ENCODE results near the gene GJC2.

The GJC2 gene

DNA sequence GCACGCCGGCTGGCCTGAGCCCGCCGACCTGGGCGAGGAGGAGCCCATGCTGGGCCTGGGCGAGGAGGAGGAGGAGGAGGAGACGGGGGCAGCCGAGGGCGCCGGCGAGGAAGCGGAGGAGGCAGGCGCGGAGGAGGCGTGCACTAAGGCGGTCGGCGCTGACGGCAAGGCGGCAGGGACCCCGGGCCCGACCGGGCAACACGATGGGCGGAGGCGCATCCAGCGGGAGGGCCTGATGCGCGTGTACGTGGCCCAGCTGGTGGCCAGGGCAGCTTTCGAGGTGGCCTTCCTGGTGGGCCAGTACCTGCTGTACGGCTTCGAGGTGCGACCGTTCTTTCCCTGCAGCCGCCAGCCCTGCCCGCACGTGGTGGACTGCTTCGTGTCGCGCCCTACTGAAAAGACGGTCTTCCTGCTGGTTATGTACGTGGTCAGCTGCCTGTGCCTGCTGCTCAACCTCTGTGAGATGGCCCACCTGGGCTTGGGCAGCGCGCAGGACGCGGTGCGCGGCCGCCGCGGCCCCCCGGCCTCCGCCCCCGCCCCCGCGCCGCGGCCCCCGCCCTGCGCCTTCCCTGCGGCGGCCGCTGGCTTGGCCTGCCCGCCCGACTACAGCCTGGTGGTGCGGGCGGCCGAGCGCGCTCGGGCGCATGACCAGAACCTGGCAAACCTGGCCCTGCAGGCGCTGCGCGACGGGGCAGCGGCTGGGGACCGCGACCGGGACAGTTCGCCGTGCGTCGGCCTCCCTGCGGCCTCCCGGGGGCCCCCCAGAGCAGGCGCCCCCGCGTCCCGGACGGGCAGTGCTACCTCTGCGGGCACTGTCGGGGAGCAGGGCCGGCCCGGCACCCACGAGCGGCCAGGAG lies 8.6 kb downstream of the GJC2 start:
- no peak for DNase-seq (ENCODE audit: low read depth)

DNA sequence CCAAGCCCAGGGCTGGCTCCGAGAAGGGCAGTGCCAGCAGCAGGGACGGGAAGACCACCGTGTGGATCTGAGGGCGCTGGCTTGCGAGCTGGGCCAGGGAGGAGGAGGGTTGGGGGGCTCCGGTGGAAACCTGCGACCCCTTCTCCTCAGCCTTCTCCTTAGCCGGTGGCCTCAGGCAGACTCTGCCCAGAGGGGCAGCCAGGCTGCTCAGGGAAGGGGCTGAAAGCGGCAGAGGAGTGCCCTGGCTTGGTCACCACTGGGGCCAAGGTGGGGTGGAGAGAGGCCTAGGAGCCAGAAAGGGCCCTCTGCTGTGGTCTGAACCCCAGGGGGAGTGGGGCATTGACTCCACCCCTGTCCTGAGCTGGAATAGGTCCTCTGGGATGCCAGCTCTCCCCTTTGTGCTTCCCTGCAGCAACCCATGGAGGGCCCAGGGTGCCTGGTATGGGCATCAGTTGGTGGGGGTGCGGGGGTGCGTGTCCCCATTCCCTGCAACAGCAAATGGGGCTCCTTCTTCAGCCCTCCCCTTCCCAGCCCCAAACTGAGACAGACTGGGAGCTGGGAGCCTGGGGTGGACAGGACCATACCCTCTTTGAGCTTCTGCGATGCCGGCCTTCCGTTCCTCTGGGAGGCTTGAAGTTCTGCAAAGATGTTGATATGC lies 9.4 kb downstream of the GJC2 start:
- DNase-seq (ENCODE audit: low read depth) = no peak

GRCh38 chr1:228160201-228160761 lies 10.6 kb downstream of the GJC2 start:
- DNase-seq (ENCODE audit: low read depth) = no peak

GRCh38 chr1:228161362-228161761 lies 11.6 kb downstream of the GJC2 start:
- DNase-seq (ENCODE audit: low read depth) = no peak

DNA sequence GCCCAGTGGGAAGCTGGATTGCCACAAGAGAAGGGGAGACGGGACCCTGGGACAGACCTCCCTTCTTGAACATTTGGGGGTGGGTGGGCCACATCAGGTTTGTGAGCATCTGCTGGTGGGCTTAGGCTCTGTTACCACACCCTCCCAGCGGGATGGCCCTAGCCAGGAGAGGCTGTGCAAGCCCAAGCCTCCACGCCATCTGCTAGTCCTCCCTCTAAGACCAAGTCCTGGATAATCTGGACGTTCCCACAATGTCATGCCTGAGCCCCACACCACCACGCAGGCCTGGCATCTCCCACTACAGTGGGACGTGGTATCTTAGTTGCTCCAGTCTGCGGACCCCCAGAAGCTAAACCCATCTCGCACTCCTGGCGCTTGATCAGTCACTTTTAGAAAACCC lies 12.1 kb downstream of the GJC2 start:
- DNase-seq (ENCODE audit: low read depth) = no peak

DNA sequence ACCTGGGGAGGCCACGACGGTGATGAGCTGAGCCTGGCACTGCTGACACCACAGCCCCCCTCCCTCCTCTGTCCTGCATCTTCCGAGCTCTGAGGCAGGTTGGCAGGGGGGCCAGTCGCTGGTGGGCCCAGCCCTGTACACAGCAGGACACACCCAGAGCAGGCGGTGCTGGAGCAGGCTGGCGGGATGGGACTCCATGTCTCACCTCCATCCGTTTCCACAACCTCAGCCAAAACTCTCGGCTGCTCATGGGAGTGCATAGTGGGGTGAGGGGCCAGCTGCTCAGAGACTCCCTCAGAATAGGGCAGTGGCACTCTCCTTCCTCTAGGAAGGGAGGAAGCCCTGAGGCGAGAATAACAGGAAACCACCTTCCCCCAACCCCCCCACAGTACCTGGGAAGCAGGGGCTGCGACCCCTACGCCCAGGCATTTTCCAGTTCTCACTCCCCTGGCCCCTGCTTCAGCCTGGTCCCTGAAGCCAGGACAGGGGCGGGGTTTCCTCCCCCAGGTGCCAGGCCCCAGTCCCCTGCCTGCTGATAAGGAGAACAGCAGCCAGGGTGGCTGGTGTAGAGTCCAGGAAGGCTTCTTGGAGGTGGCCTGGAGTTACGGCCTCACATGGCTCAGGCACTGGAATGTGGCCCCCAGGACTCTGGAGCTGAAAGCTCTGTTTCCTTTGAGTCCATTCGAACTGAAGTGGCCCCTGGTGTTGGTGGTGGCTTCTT lies 12.7 kb downstream of the GJC2 start:
- no peak for DNase-seq (ENCODE audit: low read depth)

- no peak for DNase-seq (ENCODE audit: low read depth)
These were observed 13.4 kb downstream of the GJC2 start for GRCh38 chr1:228163007-228163753.

DNA sequence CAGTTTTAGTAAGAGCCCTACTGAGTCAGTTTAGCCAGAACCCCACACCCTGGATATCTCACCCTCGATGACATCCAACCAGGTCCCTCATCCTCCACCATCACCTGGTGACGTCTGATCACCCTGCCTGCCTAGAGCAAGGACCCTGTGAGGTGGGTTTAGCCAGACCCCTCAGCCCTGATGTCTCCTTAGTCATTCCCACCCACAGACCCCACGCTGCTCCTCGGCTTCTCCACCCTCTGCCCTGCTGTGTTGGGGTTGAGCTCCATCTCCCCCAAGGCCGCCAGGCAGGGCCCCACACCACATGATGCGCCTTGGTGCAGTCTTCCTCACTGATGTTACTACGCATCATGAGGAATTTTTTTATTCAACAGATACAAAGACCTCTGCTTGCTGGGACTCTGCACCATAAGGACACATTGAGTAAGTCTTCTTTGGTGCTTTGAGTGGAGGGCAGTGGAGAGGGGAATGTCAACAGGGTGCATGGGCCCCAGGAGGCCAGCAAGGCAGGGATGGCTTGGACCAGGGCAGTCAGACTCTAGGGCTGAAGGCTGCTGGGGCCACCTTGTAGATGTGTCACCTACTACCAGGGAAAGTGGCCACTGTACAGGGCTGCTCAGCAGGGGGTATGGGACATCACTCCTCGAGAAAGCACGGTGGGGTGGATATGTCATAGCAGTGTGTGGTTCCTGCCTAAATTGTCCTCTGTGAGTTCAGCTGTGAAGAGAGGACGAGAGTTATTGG lies 14.2 kb downstream of the GJC2 start:
- no peak for DNase-seq (ENCODE audit: low read depth)

DNA sequence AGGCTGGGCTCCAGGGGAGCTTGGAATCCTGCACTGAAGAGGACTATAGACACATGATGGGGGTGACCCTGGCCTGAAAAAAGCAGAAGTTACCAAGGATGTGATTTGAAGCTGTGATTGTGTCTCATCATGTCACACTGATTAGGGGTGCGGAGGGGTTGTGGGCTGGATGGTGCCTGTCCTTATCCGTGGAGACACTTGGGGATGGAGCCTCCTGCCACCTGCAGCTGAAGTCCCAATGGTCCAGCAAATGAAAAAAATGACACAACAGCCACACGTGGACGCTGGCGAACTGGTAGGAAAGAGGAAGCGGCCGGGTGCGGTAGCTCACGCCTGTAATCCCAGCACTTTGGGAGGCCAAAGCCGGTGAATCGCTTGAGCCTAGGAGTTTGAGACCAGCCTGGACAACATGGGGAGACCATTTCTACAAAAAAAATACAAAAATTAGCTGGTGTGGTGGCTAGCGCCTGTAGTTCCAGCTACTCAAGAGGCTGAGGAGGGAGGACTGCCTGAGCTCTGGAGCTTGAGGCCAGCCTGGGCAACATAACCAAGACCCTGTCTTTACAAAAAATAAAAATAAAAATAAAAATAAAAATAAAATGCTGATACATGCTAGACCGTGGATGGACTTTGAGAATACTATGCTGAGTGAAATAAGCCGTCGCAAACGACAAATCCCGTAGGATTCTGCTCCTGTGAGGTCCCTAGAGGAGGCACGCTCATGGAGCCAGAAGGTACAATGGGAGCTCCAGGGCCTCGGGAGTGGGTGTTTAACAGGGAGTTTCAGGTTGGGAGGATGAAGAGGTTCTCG lies 15.0 kb downstream of the GJC2 start:
- DNase-seq (ENCODE audit: low read depth) = no peak

GRCh38 chr1:228165372-228166169 lies 15.8 kb downstream of the GJC2 start, which contains the start of gene IBA57:
IBA57 (plus strand) TSS chr1:228165804; CDS start chr1:228165817, 13 bp downstream.
- peak; percentile 98 for DNase-seq (ENCODE audit: low read depth)

GRCh38 chr1:228166170-228166936 lies 16.6 kb downstream of the GJC2 start:
- DNase-seq (ENCODE audit: low read depth) = peak; percentile 13

DNA sequence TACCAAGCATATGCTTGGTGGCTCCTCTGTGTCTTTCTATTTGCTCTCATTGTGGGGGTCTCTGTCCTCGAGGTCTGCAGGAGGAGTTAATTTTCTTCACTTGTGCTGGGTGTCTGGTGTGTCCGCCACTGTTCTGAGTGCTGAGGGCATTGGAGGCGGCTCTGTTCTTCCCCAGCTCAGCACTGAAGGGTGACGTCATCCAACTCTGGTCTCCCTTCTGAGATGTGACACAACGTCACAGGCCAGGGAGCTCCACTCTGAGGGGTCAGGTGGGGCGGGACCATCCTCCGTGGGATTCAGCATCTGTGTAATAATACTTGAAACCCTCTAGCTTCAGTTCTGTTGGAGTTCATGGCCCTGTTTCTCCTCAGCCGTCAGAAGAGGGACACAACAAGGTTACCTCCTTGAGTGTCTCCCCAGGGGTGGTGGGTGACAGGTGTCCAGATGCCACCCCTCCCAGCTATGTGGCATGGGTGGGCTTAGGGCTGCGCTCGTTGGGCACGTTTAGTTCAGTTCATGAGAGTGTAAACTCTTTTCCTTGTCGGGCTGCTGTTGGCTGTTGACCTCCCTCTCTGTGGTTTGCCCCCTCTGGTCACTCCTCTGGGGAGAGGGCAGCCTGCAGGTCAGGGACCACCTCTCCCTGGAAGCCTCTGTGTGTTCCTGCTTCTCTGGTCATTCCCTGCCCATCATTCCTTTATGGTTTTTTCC lies 19.0 kb downstream of the GJC2 start:
- no peak for DNase-seq (ENCODE audit: low read depth)

GRCh38 chr1:228169345-228169744 lies 19.6 kb downstream of the GJC2 start:
- no peak for DNase-seq (ENCODE audit: low read depth)

DNA sequence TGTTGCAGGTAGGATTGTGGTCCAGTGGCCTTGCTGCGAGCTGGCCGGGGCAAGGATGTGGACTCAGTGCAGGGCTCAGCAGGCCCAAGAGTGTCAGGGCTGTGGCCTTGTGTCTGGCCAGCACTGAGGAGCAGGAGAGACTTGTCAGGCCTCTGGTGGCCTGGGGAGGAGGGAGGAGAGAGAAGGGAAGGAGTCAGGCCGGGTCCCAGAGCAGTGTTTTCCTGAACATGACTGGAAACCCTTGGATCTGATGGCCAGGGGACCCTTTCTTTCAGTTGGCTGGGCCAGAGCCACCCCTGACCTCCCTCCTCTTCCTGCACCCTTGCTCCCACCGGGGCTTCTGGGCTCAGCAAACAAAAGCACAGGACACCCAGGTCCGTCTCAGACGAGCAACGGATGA lies 20.9 kb downstream of the GJC2 start:
- DNase-seq (ENCODE audit: low read depth) = no peak

DNA sequence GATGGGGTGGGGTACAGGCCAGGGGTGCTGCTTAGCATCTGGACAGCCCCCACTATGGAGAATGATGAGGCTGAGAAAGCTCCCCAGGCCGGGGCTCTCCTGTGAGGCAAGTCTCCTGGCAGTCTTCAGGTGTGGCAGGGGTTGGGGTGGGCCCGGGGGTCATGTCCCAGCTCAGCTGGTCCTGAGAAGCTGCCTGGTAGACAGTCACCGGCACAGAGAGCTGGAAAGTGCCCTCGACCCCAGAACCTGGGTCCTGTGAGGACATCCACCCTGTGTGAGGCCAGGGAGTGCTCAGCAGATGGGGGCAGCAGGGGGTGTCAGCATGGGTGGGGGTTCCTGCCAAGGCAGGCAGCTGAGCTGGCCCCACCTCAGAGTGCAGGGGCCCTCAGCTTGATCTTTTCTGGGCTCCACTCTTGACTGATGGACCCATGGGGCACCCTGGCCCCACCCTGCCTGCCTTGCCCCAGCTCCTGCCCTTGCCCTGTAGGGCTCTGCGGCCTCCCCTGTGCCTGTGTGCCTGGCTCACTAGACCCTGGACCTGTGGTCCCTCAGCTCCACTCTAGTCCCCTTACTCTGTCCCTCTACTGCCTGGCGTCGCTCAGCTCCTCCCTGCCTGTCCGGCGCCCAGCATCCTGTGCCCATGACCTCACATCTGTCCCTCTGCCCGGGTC lies 21.6 kb downstream of the GJC2 start:
- DNase-seq (ENCODE audit: low read depth) = no peak

DNA sequence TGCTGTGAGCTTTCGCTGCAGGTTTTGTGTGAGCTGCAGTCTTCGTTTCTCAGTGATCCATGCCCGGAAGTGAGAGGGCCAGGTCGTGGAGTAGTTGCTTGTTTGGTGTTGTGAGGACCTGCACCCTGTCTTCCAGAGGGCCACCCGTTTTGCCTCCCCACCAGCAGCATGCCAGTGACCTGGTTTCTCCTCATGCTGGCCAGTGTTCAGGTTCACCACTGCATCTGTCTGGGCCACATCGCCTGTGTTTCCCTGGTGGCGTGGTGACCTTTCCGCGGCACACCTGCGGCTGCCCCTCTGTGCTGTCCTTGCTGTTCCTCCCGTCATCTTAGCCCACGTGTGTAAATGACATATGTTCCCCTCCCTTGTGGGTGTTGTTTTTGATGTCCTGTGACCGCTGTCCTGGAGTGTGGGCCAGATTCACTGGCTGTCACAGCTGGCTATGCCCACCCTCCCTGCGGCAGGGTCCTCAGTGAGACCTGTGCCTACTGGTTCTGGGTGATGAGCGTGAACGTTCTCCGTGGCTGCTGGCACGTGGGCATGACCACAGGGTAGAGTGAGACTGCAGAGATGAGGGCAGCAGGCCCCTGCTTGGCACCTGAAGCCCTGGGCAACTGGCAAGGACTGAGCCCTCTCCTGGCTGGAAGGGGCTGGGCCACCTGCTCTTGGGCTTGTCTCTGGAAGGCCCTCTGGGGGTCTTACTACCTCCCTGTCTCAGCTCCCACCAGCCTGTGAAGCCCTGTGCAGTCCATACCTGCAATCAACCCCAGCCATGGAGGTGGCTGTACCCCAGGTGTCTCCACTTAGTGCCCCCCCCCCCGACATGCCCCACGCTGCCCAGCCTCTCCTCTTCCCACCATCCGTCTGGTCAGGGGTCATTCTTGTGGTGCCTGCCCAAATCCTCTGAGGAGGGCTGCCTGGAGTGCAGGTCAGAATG lies 23.1 kb downstream of the GJC2 start:
- no peak for DNase-seq (ENCODE audit: low read depth)
